Esophagus muscularis mucosa (tissue), 4 donors: Measurements from ENCODE around the gene CDH26. TPM values are rescaled to one million over a fixed set of nuclear protein-coding genes. Genes with fewer than 3 reads are reported as not detected.
A peak's percentile ranks its signal among the peaks of the same experiment; 100 is the strongest.

Source experiments
- DNase-seq: peaks from one replicate; pipeline ENCODE4 v3.0.0-alpha.2; 2017; ENCODE audit errors: extremely low spot score
- H3K27ac ChIP-seq, 4 donors: fragments of 200-600 bp; sonication (generic); replicated peaks in 1 of 4; 1 replicate in 3 of 4; 2 replicates in 1 of 4; pipeline ENCODE4 v1.5.1; 2016 to 2019; ENCODE audit warnings: mild to moderate bottlenecking in 1 of 4
- H3K27me3 ChIP-seq, 4 donors: fragments of 200-600 bp; sonication (generic); one replicate each; pipeline versions ENCODE4 v1.5.1 to v1.6.0; 2016 to 2019
- H3K36me3 ChIP-seq, 4 donors: fragments of 200-600 bp; sonication (generic); one replicate each; pipeline ENCODE4 v1.5.1; 2016 to 2019
- H3K4me1 ChIP-seq, 4 donors: fragments of 200-600 bp; sonication (generic); one replicate each; pipeline ENCODE4 v1.5.1; 2016 to 2019
- H3K4me3 ChIP-seq, 4 donors: fragments of 200-600 bp; sonication (generic); 1 replicate in 2 of 4; 2 replicates in 2 of 4; pipeline ENCODE4 v1.5.1; 2016 to 2019; ENCODE audit warnings: mild to moderate bottlenecking in 4 of 4, moderate library complexity in 1 of 4
- H3K9me3 ChIP-seq, 4 donors: fragments of 200-600 bp; sonication (generic); 1 replicate in 3 of 4; 2 replicates in 1 of 4; pipeline ENCODE4 v1.5.1; 2016 to 2019
- EP300 ChIP-seq: sonication (generic); formaldehyde crosslinking; IDR thresholded peaks from one replicate; pipeline ENCODE4 v1.6.1; 2017; ENCODE audit warnings: antibody characterized with exemption
- POLR2A ChIP-seq: fragments of 450-650 bp; IDR thresholded peaks from one replicate; pipeline ENCODE4 v1.6.1; 2017; ENCODE audit warnings: antibody characterized with exemption, moderate library complexity, mild to moderate bottlenecking, low read depth
- POLR2AphosphoS5 ChIP-seq, 2 donors: sonication (generic); formaldehyde crosslinking; IDR thresholded peaks; one replicate each; pipeline ENCODE4 v1.6.1; 2017; ENCODE audit warnings: antibody characterized with exemption in 2 of 2
- WGBS: methylation state at CpG from one replicate; pipeline ENCODE4 v1.1.5; 2018; 5-methylcytosine and 5-hydroxymethylcytosine counted together
- intact Hi-C: fragments of 100-400 bp; cut with DNase I; formaldehyde crosslinking; loops from one replicate; pipeline ENCODE4 v1.15.1; 2023
- total RNA-seq, 4 donors: library from RNA; depleted of rRNA; stranded (reverse); fragments of >200 nt; gene quantifications; one replicate each; pipeline versions ENCODE4 v1.1.0 to v1.2.1, GENCODE V29; 2016
- TF ChIP-seq, protein P1 (sequence below), 3 experiments: fragments of 200-600 bp in 2 of 3; fragments of 450-650 bp in 1 of 3; sonication (generic) in 2 of 3; IDR thresholded peaks; one replicate each; pipeline ENCODE4 v1.5.1; 2017 to 2019; ENCODE audit warnings: antibody characterized with exemption in 3 of 3, mild to moderate bottlenecking in 2 of 3, moderate library complexity in 1 of 3

CDH26 gene
- total RNA-seq, 4 donors from 2014 or later, result 0.39 to 1.3 (median 0.82) TPM

DNA sequence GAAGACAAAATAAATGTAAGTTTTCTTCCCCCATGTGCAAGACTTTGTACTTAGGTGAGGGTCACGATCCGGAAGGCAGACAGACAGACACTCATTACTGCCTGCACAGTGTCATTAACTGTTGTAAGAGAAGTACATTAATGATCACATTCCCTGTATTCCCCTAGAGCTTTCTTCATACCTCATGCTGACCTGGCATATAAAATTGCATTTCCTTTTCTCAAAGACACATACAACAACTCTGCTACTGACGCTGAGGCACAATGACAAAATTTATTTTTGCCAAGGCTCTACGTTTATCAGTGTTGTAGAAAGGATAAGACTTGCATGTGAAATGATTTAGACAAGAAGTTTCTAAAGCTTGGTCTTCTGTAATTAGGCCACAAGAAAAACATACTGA lies 21.8 kb upstream of the CDH26 start:
- Histone ChIP-seq H3K4me3 (no peak overlapping the region), H3K4me1 (peaks cover 37 to 60% (median 50%) of the 10 kb centered on the region in 4 donors), H3K36me3 (peaks cover 0 to 4% (median 0%) of the 10 kb centered on the region in 4 donors), H3K27ac (no peak overlapping the region), H3K27me3 (no peaks in the 10 kb centered on the region), H3K9me3 (no peaks in the 10 kb centered on the region)
- TF ChIP-seq POLR2AphosphoS5 (IDR thresholded peaks at IDR 0.05), result no peak
- TF ChIP-seq, protein P1, sequence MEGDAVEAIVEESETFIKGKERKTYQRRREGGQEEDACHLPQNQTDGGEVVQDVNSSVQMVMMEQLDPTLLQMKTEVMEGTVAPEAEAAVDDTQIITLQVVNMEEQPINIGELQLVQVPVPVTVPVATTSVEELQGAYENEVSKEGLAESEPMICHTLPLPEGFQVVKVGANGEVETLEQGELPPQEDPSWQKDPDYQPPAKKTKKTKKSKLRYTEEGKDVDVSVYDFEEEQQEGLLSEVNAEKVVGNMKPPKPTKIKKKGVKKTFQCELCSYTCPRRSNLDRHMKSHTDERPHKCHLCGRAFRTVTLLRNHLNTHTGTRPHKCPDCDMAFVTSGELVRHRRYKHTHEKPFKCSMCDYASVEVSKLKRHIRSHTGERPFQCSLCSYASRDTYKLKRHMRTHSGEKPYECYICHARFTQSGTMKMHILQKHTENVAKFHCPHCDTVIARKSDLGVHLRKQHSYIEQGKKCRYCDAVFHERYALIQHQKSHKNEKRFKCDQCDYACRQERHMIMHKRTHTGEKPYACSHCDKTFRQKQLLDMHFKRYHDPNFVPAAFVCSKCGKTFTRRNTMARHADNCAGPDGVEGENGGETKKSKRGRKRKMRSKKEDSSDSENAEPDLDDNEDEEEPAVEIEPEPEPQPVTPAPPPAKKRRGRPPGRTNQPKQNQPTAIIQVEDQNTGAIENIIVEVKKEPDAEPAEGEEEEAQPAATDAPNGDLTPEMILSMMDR (IDR thresholded peaks at IDR 0.05), result no peak
- TF ChIP-seq POLR2A, result no peak
- TF ChIP-seq EP300, result no peak
- intact Hi-C loops, result no loop called here
- WGBS, result 71% methylated on average over 4 of the region's 4 CpGs
- DNase-seq, result no peak

DNA sequence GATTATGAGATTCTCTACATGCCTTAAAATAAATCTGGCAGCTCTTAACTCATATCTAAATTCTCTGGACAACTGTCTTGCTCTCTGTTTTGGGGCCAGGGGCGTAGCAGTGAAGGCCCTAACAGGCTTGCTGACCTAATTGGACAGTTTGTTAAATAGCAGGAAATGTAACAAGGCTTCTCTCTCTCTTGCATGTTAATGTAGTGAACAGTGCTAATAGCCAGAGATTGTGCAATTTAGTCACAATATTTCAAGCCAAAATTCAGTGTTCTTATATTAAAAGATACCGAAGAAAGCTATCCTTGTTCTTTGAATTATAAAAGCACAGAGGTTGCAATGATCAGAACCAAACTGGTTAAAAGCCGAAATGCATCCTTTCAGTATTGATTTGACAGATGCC lies 21.1 kb upstream of the CDH26 start:
- 71% methylated on average over 3 of the region's 3 CpGs for WGBS
- Histone ChIP-seq H3K27ac (peak overlapping the region in 1 of 4 donors; percentile 12), H3K27me3 (no peaks in the 10 kb centered on the region), H3K4me3 (no peak overlapping the region), H3K9me3 (no peaks in the 10 kb centered on the region), H3K36me3 (peaks cover 0 to 4% (median 1%) of the 10 kb centered on the region in 4 donors), H3K4me1 (peaks cover 44 to 68% (median 58%) of the 10 kb centered on the region in 4 donors)
- no peak for DNase-seq
- no peak for TF ChIP-seq EP300
- TF ChIP-seq, protein P1 (IDR thresholded peaks at IDR 0.05), result no peak
- no peak for TF ChIP-seq POLR2AphosphoS5 (IDR thresholded peaks at IDR 0.05)
- TF ChIP-seq POLR2A, result no peak
- intact Hi-C loops, result no loop called here

DNA sequence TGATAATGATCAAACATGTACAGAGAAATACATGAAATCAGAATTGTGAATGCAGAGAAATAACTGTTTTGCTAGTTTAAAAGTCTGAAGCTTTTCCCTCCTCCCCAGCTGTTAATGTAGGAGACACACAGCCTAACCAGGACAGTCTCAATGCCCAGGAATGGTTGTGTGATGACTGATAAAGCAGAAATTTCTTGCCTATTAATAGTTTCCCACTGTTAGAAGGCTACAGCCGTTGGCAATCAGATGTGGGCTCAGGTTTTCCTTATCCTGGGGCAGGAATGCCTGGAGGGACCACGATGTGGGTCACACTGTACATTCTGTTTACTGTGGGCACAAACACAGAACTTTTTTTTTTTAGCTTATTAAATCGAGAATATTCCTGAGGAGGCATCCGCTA lies 20.0 kb upstream of the CDH26 start:
- no peak for DNase-seq
- Histone ChIP-seq H3K9me3 (no peaks in the 10 kb centered on the region), H3K4me3 (peak overlapping the region in 3 of 4 donors; percentile 74 to 82 (median 77)), H3K4me1 (peaks cover 44 to 70% (median 57%) of the 10 kb centered on the region in 4 donors), H3K27ac (peak overlapping the region in 3 of 4 donors; percentile 34 to 99 (median 96)), H3K36me3 (peaks cover 0 to 14% (median 9%) of the 10 kb centered on the region in 4 donors), H3K27me3 (no peaks in the 10 kb centered on the region)
- WGBS, result 56% methylated on average over 4 of the region's 4 CpGs
- intact Hi-C loops, result no loop called here
- TF ChIP-seq, protein P1 (IDR thresholded peaks at IDR 0.05), result no peak
- TF ChIP-seq EP300, result no peak
- no peak for TF ChIP-seq POLR2A
- TF ChIP-seq POLR2AphosphoS5 (IDR thresholded peaks at IDR 0.05), result no peak

DNA sequence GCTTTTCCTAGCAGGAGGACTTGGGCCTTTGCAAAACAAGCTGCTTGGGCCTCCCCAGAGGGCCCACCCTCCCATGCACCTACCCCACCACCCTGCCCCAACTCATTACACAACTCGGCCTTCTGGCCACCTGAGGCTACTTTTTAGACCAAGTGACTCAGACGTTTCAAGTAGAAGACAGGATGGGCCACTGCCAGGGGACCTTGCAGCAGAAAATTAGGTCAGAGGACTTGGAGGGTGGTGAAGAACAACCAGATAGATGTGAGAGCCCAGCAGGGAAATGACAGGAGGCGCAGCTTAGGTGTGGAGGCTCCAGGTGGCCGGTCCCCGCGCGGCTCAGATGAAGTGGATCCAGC lies 19.5 kb upstream of the CDH26 start:
- intact Hi-C loops, result no loop called here
- no peak for TF ChIP-seq POLR2A
- TF ChIP-seq, protein P1 (IDR thresholded peaks at IDR 0.05), result no peak
- no peak for TF ChIP-seq POLR2AphosphoS5 (IDR thresholded peaks at IDR 0.05)
- no peak for TF ChIP-seq EP300
- H3K4me3 ChIP-seq, result peak overlapping the region; percentile 74 to 84 (median 80)
- H3K9me3 ChIP-seq, result no peaks in the 10 kb centered on the region
- WGBS, result 72% methylated on average over 7 of the region's 7 CpGs
- peaks cover 41 to 65% (median 53%) of the 10 kb centered on the region in 4 donors for H3K4me1 ChIP-seq
- peaks cover under 1 to 17% (median 10%) of the 10 kb centered on the region in 4 donors for H3K36me3 ChIP-seq
- peak overlapping the region in 3 of 4 donors; percentile 96 to 99 (median 98) for H3K27ac ChIP-seq
- H3K27me3 ChIP-seq, result no peaks in the 10 kb centered on the region
- no peak for DNase-seq
